ENCODE results near the gene FIS1. TPM values are rescaled to one million over a fixed set of nuclear protein-coding genes. Genes with fewer than 3 reads are reported as not detected.

The FIS1 gene
- total and polyA plus RNA-seq, 2 experiments from 2014 or later: 130 to 131 TPM

DNA sequence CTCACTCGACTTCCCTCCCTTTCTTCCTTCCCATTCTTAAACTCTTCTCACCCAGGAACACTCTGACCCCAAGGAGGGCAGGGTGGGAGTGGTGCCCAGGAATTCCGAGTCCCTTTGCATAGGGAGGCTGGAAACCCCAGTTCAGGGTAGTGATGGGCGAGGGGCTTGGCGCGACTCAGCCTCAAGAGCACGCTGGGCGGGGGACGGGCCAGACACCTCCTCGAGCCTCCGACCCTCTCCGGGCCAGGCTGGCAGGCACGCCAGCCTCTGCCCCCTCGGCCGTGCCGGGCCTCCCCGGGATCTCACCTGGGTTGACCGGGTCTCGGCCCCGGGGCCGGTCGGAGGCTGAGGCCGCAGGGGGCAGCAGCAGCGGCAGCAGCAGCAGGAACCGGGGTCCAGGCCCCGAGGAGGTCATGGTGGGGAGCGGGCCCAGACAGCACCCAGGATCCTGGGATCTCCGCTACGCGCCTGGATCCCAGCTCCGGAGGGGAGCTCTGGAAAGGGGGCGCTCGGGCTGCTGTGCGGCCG, 28.0 kb downstream of the FIS1 start:
- Mint-ChIP-seq H3K4me1 (peaks cover 20% of the 10 kb centered on the region; the same call in 2 of the 3 replicates), H3K36me3 (ENCODE audit: low read depth) (peaks cover 5% of the 10 kb centered on the region), H3K9me3 (no peaks in the 10 kb centered on the region), H3K27me3 (ENCODE audit: insufficient read depth, low read depth, poor library complexity) (peaks cover 14% of the 10 kb centered on the region), H3K4me3 (peak overlapping the region; percentile 97), H3K27ac (no peak overlapping the region)
- Histone ChIP-seq H3K36me3 (ENCODE audit: insufficient read depth) (no peaks in the 10 kb centered on the region), H3F3A (replicated peaks; ENCODE audit: low read depth) (0 out of 2 replicates have a peak, but pooled peaks cover 3% of the 10 kb centered on the region), H3K9me2 (ENCODE audit: insufficient read depth) (no peaks in the 10 kb centered on the region), H3K4me1 (ENCODE audit: insufficient read depth) (peaks cover 12% of the 10 kb centered on the region), H3K4me3 (peak overlapping the region; percentile 64), H3K79me2 (replicated peaks; ENCODE audit: insufficient read depth) (peaks cover 32% of the 10 kb centered on the region), H3K27ac (ENCODE audit: low read depth) (no peak overlapping the region), H3K4me2 (peak overlapping the region; percentile 77), H4K20me1 (replicated peaks; ENCODE audit: insufficient read depth) (0 out of 2 replicates have a peak, but pooled peaks cover 4% of the 10 kb centered on the region), H2AFZ (peak overlapping the region; percentile 66; the same call in 1 of the 2 replicates), H3K27me3 (ENCODE audit: insufficient read depth) (no peaks in the 10 kb centered on the region)
- TF ChIP-seq, protein P1, sequence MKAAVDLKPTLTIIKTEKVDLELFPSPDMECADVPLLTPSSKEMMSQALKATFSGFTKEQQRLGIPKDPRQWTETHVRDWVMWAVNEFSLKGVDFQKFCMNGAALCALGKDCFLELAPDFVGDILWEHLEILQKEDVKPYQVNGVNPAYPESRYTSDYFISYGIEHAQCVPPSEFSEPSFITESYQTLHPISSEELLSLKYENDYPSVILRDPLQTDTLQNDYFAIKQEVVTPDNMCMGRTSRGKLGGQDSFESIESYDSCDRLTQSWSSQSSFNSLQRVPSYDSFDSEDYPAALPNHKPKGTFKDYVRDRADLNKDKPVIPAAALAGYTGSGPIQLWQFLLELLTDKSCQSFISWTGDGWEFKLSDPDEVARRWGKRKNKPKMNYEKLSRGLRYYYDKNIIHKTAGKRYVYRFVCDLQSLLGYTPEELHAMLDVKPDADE (IDR thresholded peaks at IDR 0.05): no peak
- TF ChIP-seq CREB1 (CRISPR knock-in tag; IDR thresholded peaks at IDR 0.05; ENCODE audit: low read depth): no peak
- TF ChIP-seq, protein P2, sequence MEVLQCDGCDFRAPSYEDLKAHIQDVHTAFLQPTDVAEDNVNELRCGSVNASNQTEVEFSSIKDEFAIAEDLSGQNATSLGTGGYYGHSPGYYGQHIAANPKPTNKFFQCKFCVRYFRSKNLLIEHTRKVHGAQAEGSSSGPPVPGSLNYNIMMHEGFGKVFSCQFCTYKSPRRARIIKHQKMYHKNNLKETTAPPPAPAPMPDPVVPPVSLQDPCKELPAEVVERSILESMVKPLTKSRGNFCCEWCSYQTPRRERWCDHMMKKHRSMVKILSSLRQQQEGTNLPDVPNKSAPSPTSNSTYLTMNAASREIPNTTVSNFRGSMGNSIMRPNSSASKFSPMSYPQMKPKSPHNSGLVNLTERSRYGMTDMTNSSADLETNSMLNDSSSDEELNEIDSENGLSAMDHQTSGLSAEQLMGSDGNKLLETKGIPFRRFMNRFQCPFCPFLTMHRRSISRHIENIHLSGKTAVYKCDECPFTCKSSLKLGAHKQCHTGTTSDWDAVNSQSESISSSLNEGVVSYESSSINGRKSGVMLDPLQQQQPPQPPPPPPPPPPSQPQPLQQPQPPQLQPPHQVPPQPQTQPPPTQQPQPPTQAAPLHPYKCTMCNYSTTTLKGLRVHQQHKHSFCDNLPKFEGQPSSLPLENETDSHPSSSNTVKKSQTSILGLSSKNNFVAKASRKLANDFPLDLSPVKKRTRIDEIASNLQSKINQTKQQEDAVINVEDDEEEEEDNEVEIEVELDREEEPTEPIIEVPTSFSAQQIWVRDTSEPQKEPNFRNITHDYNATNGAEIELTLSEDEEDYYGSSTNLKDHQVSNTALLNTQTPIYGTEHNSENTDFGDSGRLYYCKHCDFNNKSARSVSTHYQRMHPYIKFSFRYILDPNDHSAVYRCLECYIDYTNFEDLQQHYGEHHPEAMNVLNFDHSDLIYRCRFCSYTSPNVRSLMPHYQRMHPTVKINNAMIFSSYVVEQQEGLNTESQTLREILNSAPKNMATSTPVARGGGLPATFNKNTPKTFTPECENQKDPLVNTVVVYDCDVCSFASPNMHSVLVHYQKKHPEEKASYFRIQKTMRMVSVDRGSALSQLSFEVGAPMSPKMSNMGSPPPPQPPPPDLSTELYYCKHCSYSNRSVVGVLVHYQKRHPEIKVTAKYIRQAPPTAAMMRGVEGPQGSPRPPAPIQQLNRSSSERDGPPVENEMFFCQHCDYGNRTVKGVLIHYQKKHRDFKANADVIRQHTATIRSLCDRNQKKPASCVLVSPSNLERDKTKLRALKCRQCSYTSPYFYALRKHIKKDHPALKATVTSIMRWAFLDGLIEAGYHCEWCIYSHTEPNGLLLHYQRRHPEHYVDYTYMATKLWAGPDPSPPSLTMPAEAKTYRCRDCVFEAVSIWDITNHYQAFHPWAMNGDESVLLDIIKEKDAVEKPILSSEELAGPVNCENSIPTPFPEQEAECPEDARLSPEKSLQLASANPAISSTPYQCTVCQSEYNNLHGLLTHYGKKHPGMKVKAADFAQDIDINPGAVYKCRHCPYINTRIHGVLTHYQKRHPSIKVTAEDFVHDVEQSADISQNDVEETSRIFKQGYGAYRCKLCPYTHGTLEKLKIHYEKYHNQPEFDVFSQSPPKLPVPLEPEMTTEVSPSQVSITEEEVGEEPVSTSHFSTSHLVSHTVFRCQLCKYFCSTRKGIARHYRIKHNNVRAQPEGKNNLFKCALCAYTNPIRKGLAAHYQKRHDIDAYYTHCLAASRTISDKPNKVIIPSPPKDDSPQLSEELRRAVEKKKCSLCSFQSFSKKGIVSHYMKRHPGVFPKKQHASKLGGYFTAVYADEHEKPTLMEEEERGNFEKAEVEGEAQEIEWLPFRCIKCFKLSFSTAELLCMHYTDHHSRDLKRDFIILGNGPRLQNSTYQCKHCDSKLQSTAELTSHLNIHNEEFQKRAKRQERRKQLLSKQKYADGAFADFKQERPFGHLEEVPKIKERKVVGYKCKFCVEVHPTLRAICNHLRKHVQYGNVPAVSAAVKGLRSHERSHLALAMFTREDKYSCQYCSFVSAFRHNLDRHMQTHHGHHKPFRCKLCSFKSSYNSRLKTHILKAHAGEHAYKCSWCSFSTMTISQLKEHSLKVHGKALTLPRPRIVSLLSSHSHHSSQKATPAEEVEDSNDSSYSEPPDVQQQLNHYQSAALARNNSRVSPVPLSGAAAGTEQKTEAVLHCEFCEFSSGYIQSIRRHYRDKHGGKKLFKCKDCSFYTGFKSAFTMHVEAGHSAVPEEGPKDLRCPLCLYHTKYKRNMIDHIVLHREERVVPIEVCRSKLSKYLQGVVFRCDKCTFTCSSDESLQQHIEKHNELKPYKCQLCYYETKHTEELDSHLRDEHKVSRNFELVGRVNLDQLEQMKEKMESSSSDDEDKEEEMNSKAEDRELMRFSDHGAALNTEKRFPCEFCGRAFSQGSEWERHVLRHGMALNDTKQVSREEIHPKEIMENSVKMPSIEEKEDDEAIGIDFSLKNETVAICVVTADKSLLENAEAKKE (CRISPR knock-in tag; IDR thresholded peaks at IDR 0.05): no peak
- TF ChIP-seq ZNF331 (CRISPR knock-in tag; IDR thresholded peaks at IDR 0.05; ENCODE audit: low read depth): no peak
- TF ChIP-seq, protein P3, sequence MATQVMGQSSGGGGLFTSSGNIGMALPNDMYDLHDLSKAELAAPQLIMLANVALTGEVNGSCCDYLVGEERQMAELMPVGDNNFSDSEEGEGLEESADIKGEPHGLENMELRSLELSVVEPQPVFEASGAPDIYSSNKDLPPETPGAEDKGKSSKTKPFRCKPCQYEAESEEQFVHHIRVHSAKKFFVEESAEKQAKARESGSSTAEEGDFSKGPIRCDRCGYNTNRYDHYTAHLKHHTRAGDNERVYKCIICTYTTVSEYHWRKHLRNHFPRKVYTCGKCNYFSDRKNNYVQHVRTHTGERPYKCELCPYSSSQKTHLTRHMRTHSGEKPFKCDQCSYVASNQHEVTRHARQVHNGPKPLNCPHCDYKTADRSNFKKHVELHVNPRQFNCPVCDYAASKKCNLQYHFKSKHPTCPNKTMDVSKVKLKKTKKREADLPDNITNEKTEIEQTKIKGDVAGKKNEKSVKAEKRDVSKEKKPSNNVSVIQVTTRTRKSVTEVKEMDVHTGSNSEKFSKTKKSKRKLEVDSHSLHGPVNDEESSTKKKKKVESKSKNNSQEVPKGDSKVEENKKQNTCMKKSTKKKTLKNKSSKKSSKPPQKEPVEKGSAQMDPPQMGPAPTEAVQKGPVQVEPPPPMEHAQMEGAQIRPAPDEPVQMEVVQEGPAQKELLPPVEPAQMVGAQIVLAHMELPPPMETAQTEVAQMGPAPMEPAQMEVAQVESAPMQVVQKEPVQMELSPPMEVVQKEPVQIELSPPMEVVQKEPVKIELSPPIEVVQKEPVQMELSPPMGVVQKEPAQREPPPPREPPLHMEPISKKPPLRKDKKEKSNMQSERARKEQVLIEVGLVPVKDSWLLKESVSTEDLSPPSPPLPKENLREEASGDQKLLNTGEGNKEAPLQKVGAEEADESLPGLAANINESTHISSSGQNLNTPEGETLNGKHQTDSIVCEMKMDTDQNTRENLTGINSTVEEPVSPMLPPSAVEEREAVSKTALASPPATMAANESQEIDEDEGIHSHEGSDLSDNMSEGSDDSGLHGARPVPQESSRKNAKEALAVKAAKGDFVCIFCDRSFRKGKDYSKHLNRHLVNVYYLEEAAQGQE (IDR thresholded peaks at IDR 0.05; ENCODE audit: unreplicated experiment): no peak
- no peak for TF ChIP-seq ZNF114 (CRISPR knock-in tag; IDR thresholded peaks at IDR 0.05)
- TF ChIP-seq JUNB (IDR thresholded peaks at IDR 0.05; ENCODE audit: unreplicated experiment): no peak
- no peak for TF ChIP-seq POLR2AphosphoS5 (IDR thresholded peaks at IDR 0.05; ENCODE audit: low read depth)
- no peak for TF ChIP-seq NANOG (IDR thresholded peaks at IDR 0.05; ENCODE audit: borderline replicate concordance)
- no peak for TF ChIP-seq EZH2 (IDR thresholded peaks at IDR 0.05; ENCODE audit: low read depth, unreplicated experiment)
- no peak for TF ChIP-seq EZH2phosphoT487 (IDR thresholded peaks at IDR 0.05; ENCODE audit: unreplicated experiment)
- no peak for TF ChIP-seq STAT1 (IDR thresholded peaks at IDR 0.05; ENCODE audit: unreplicated experiment)
- TF ChIP-seq, protein P4, sequence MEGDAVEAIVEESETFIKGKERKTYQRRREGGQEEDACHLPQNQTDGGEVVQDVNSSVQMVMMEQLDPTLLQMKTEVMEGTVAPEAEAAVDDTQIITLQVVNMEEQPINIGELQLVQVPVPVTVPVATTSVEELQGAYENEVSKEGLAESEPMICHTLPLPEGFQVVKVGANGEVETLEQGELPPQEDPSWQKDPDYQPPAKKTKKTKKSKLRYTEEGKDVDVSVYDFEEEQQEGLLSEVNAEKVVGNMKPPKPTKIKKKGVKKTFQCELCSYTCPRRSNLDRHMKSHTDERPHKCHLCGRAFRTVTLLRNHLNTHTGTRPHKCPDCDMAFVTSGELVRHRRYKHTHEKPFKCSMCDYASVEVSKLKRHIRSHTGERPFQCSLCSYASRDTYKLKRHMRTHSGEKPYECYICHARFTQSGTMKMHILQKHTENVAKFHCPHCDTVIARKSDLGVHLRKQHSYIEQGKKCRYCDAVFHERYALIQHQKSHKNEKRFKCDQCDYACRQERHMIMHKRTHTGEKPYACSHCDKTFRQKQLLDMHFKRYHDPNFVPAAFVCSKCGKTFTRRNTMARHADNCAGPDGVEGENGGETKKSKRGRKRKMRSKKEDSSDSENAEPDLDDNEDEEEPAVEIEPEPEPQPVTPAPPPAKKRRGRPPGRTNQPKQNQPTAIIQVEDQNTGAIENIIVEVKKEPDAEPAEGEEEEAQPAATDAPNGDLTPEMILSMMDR (conservative IDR thresholded peaks at IDR 0.05; ENCODE audit: low read depth in 2 of 2): no peak
- DNase-seq (ENCODE audit: low spot score) (peak; percentile 58), ATAC-seq (peak; percentile 37)
